HUES64 (cell line): ENCODE measurements around the gene UBE2S.

Experiments used
- H3K27ac ChIP-seq: 2 replicates; pipeline ENCODE4 v1.7.0; 2013; ENCODE audit warnings: low read depth, low read length, inconsistent platforms
- H3K27me3 ChIP-seq: 2 replicates; pipeline ENCODE4 v1.6.1; 2013; ENCODE audit warnings: mild to moderate bottlenecking, low read length; ENCODE audit not compliant: insufficient read depth
- H3K36me3 ChIP-seq: 2 replicates; pipeline ENCODE4 v1.6.1; 2013; ENCODE audit warnings: mild to moderate bottlenecking, low read length; ENCODE audit not compliant: insufficient read depth
- H3K4me1 ChIP-seq: 2 replicates; pipeline ENCODE4 v1.6.1; 2013; ENCODE audit warnings: mild to moderate bottlenecking, low read length, moderate library complexity; ENCODE audit not compliant: insufficient read depth
- H3K4me3 ChIP-seq: 2 replicates; pipeline ENCODE4 v1.5.1; 2013; ENCODE audit warnings: mild to moderate bottlenecking, low read length, moderate library complexity
- H3K9ac ChIP-seq: 2 replicates; pipeline ENCODE4 v1.6.1; 2013; ENCODE audit warnings: mild to moderate bottlenecking, low read depth, low read length
- H3K9me3 ChIP-seq: 2 replicates; pipeline ENCODE4 v1.6.1; 2013; ENCODE audit warnings: low read depth, low read length; ENCODE audit not compliant: insufficient read depth
- WGBS: fragments of 150-250, 120-280 bp; methylation state at CpG from one replicate; pipeline ENCODE4 v1.1.7; 2013; ENCODE audit warnings: missing lambda C conversion rate; 5-methylcytosine and 5-hydroxymethylcytosine counted together

UBE2S gene

GRCh38 chr19:55368106-55368505 lies 39.5 kb downstream of the UBE2S start:
- H3K4me1 ChIP-seq = peaks cover 9% of the 10 kb centered on the region; the same call in 1 of the 2 replicates
- 90% methylated on average over 16 of the region's 16 CpGs for WGBS
- no peak overlapping the region for H3K27ac ChIP-seq
- H3K4me3 ChIP-seq = no peak overlapping the region
- H3K9ac ChIP-seq = no peak overlapping the region
- no peaks in the 10 kb centered on the region for H3K36me3 ChIP-seq
- H3K27me3 ChIP-seq = peaks cover 41% of the 10 kb centered on the region
- no peaks in the 10 kb centered on the region for H3K9me3 ChIP-seq

- Histone ChIP-seq H3K27me3 (peaks cover 30% of the 10 kb centered on the region), H3K27ac (no peak overlapping the region)
- WGBS = 89% methylated on average over 1 of the region's 3 CpGs
These were observed 40.8 kb downstream of the UBE2S start for GRCh38 chr19:55366790-55367189.

GRCh38 chr19:55365964-55366363 lies 41.6 kb downstream of the UBE2S start:
- peaks cover 22% of the 10 kb centered on the region for H3K27me3 ChIP-seq
- no peaks in the 10 kb centered on the region for H3K36me3 ChIP-seq
- WGBS = 86% methylated on average over 19 of the region's 19 CpGs
- H3K9me3 ChIP-seq = no peaks in the 10 kb centered on the region
- peaks cover 5% of the 10 kb centered on the region; the same call in 1 of the 2 replicates for H3K4me1 ChIP-seq
- H3K27ac ChIP-seq = no peak overlapping the region
- no peak overlapping the region for H3K9ac ChIP-seq
- H3K4me3 ChIP-seq = no peak overlapping the region

More at GRCh38 chr19:55366790-55367189, 40.8 kb downstream of the UBE2S start:
- H3K9ac ChIP-seq = no peak overlapping the region
- no peak overlapping the region for H3K4me3 ChIP-seq
- H3K4me1 ChIP-seq = peaks cover 5% of the 10 kb centered on the region; the same call in 1 of the 2 replicates
- H3K9me3 ChIP-seq = no peaks in the 10 kb centered on the region
- no peaks in the 10 kb centered on the region for H3K36me3 ChIP-seq

GRCh38 chr19:55365245-55365644 lies 42.3 kb downstream of the UBE2S start:
- no peak overlapping the region for H3K4me3 ChIP-seq
- peaks cover 16% of the 10 kb centered on the region for H3K27me3 ChIP-seq
- no peaks in the 10 kb centered on the region for H3K36me3 ChIP-seq
- no peak overlapping the region for H3K9ac ChIP-seq
- H3K9me3 ChIP-seq = no peaks in the 10 kb centered on the region
- WGBS = 79% methylated on average over 8 of the region's 8 CpGs
- no peak overlapping the region for H3K27ac ChIP-seq
- H3K4me1 ChIP-seq = peaks cover 5% of the 10 kb centered on the region; the same call in 1 of the 2 replicates

GRCh38 chr19:55362990-55363716 lies 44.4 kb downstream of the UBE2S start, which contains the start of gene GARIN5B:
Gene GARIN5B, minus strand, starts transcription at chr19:55363260. Its CDS starts 194 bp downstream, at chr19:55363066.
- no peak within 1 kb of the TSS for H3K9ac ChIP-seq
- peaks cover 4% of the 10 kb centered on the region for H3K27me3 ChIP-seq
- H3K27ac ChIP-seq = no peak within 1 kb of the TSS
- WGBS = 67% methylated on average over 27 of the region's 27 CpGs
- H3K36me3 ChIP-seq = no peaks in the 10 kb centered on the region
- H3K4me3 ChIP-seq = no peak within 1 kb of the TSS
- H3K4me1 ChIP-seq = no peaks in the 10 kb centered on the region
- H3K9me3 ChIP-seq = no peaks in the 10 kb centered on the region

GRCh38 chr19:55362174-55362989 lies 45.2 kb downstream of the UBE2S start:
- 73% methylated on average over 38 of the region's 38 CpGs for WGBS

GRCh38 chr19:55360902-55361301 lies 46.7 kb downstream of the UBE2S start:
- no peaks in the 10 kb centered on the region for H3K4me1 ChIP-seq
- 85% methylated on average over 16 of the region's 16 CpGs for WGBS

More at GRCh38 chr19:55362174-55362989, 45.2 kb downstream of the UBE2S start:
- no peaks in the 10 kb centered on the region for H3K36me3 ChIP-seq
- H3K9ac ChIP-seq = no peak overlapping the region
- H3K27me3 ChIP-seq = peaks cover 2% of the 10 kb centered on the region; the same call in 1 of the 2 replicates
- H3K9me3 ChIP-seq = no peaks in the 10 kb centered on the region
- no peak overlapping the region for H3K4me3 ChIP-seq
- no peak overlapping the region for H3K27ac ChIP-seq
- no peaks in the 10 kb centered on the region for H3K4me1 ChIP-seq

GRCh38 chr19:55358943-55359908 lies 48.4 kb downstream of the UBE2S start:
- no peak overlapping the region for H3K9ac ChIP-seq
- H3K27ac ChIP-seq = no peak overlapping the region
- no peaks in the 10 kb centered on the region for H3K9me3 ChIP-seq
- peaks cover 23% of the 10 kb centered on the region for H3K27me3 ChIP-seq
- no peaks in the 10 kb centered on the region for H3K36me3 ChIP-seq
- H3K4me1 ChIP-seq = no peaks in the 10 kb centered on the region
- WGBS = 89% methylated on average over 31 of the region's 32 CpGs
- no peak overlapping the region for H3K4me3 ChIP-seq

More at GRCh38 chr19:55360902-55361301, 46.7 kb downstream of the UBE2S start:
- H3K9me3 ChIP-seq = no peaks in the 10 kb centered on the region
- no peak overlapping the region for H3K4me3 ChIP-seq
- peaks cover 11% of the 10 kb centered on the region for H3K27me3 ChIP-seq
- no peaks in the 10 kb centered on the region for H3K36me3 ChIP-seq
- H3K9ac ChIP-seq = no peak overlapping the region
- H3K27ac ChIP-seq = no peak overlapping the region

- Histone ChIP-seq H3K36me3 (no peaks in the 10 kb centered on the region), H3K9me3 (no peaks in the 10 kb centered on the region), H3K4me3 (no peak overlapping the region), H3K9ac (no peak overlapping the region), H3K27ac (no peak overlapping the region), H3K27me3 (peaks cover 28% of the 10 kb centered on the region), H3K4me1 (no peaks in the 10 kb centered on the region)
- 92% methylated on average over 19 of the region's 19 CpGs for WGBS
These were observed 49.1 kb downstream of the UBE2S start for GRCh38 chr19:55358493-55358892.

GRCh38 chr19:55355213-55355821 lies 52.3 kb downstream of the UBE2S start:
- Histone ChIP-seq H3K4me1 (0 out of 2 replicates have a peak, but pooled peaks cover 7% of the 10 kb centered on the region), H3K9ac (no peak overlapping the region), H3K36me3 (no peaks in the 10 kb centered on the region), H3K27ac (no peak overlapping the region), H3K27me3 (peaks cover 50% of the 10 kb centered on the region), H3K9me3 (no peaks in the 10 kb centered on the region), H3K4me3 (no peak overlapping the region)
- WGBS = 42% methylated on average over 12 of the region's 13 CpGs
